SK-N-SH treated with all-trans-retinoic acid at 6 μM for 48 hours (cell line): ENCODE measurements around the gene MDGA2.

ENCODE experiments used
- ATAC-seq: fragments of 200-7000 bp; cut with Tn5 transposase; 3 replicates; pipeline ENCODE4 v1.9.1; 2020; ENCODE audit warnings: mild to moderate bottlenecking, moderate library complexity
- ARNTL ChIP-seq: fragments of 450-650 bp; formaldehyde crosslinking; IDR thresholded peaks from 2 replicates; pipeline ENCODE4 v1.5.0; 2020; ENCODE audit warnings: low read depth, mild to moderate bottlenecking, moderate library complexity, borderline replicate concordance
- BACH2 ChIP-seq: fragments of 250-450 bp; sonication (Bioruptor Pico); IDR thresholded peaks from 2 replicates; pipeline ENCODE4 v1.9.0; 2021; ENCODE audit warnings: mild to moderate bottlenecking, borderline replicate concordance
- CSDC2 ChIP-seq: fragments of 250-450 bp; sonication (Bioruptor Pico); IDR thresholded peaks from 2 replicates; pipeline ENCODE4 v1.5.0; 2020; ENCODE audit warnings: mild to moderate bottlenecking, moderate library complexity
- ESRRG ChIP-seq: fragments of 250-450 bp; sonication (Bioruptor Pico); IDR thresholded peaks from 2 replicates; pipeline ENCODE4 v1.6.1; 2021; ENCODE audit warnings: mild to moderate bottlenecking
- GLIS3 ChIP-seq: fragments of 250-450 bp; sonication (Bioruptor Pico); IDR thresholded peaks from 2 replicates; pipeline ENCODE4 v1.5.0; 2020; ENCODE audit warnings: mild to moderate bottlenecking, moderate library complexity
- ISL1 ChIP-seq: fragments of 250-450 bp; sonication (Bioruptor Pico); IDR thresholded peaks from 2 replicates; pipeline ENCODE4 v2.1.2; 2022; ENCODE audit warnings: mild to moderate bottlenecking, moderate library complexity
- OSR1 ChIP-seq: fragments of 250-450 bp; sonication (Bioruptor Pico); IDR thresholded peaks from 2 replicates; pipeline ENCODE4 v1.8.0; 2022; ENCODE audit warnings: moderate library complexity, mild to moderate bottlenecking, inconsistent platforms
- PPARA ChIP-seq: fragments of 250-450 bp; sonication (Bioruptor Pico); IDR thresholded peaks from 2 replicates; pipeline ENCODE4 v1.5.0; 2020; ENCODE audit warnings: mild to moderate bottlenecking, borderline replicate concordance
- RARB ChIP-seq: fragments of 250-450 bp; sonication (Bioruptor Pico); IDR thresholded peaks from 2 replicates; pipeline ENCODE4 v1.8.0; 2021; ENCODE audit warnings: mild to moderate bottlenecking, moderate library complexity
- TCF4 ChIP-seq: fragments of 250-450 bp; sonication (Bioruptor Pico); IDR thresholded peaks from 2 replicates; pipeline ENCODE4 v1.8.0; 2021; ENCODE audit warnings: mild to moderate bottlenecking, moderate library complexity, borderline replicate concordance
- TOX ChIP-seq: fragments of 250-450 bp; sonication (Bioruptor Pico); IDR thresholded peaks from 2 replicates; pipeline ENCODE4 v1.8.0; 2021; ENCODE audit warnings: mild to moderate bottlenecking, moderate library complexity, borderline replicate concordance
- ZFP3 ChIP-seq: fragments of 250-450 bp; sonication (Bioruptor Pico); IDR thresholded peaks from 2 replicates; pipeline ENCODE4 v1.5.0; 2020; ENCODE audit warnings: mild to moderate bottlenecking, moderate library complexity
- ZFP30 ChIP-seq: fragments of 450-650 bp; formaldehyde crosslinking; IDR thresholded peaks from 2 replicates; pipeline ENCODE4 v1.5.0; 2022; ENCODE audit warnings: mild to moderate bottlenecking, moderate library complexity
- ZNF565 ChIP-seq: fragments of 450-650 bp; formaldehyde crosslinking; conservative IDR thresholded peaks from 2 replicates; pipeline ENCODE4 v1.5.0; 2020; ENCODE audit warnings: low read depth, mild to moderate bottlenecking, moderate library complexity
- ZNF70 ChIP-seq: fragments of 450-650 bp; formaldehyde crosslinking; IDR thresholded peaks from 2 replicates; pipeline ENCODE4 v1.5.0; 2020; ENCODE audit warnings: mild to moderate bottlenecking, moderate library complexity
- ZNF8 ChIP-seq: fragments of 450-650 bp; formaldehyde crosslinking; IDR thresholded peaks from 2 replicates; pipeline ENCODE4 v1.5.0; 2020; ENCODE audit warnings: mild to moderate bottlenecking, moderate library complexity
- TF ChIP-seq, protein P1 (sequence below): fragments of 250-450 bp; sonication (Bioruptor Pico); IDR thresholded peaks from 2 replicates; pipeline ENCODE4 v1.8.0; 2020; ENCODE audit warnings: mild to moderate bottlenecking, moderate library complexity, borderline replicate concordance
- TF ChIP-seq, protein P2 (sequence below): fragments of 250-450 bp; sonication (Bioruptor Pico); IDR thresholded peaks from 2 replicates; pipeline ENCODE4 v1.5.0; 2020; ENCODE audit warnings: mild to moderate bottlenecking, moderate library complexity
- TF ChIP-seq, protein P3 (sequence below): fragments of 250-450 bp; sonication (Bioruptor Pico); IDR thresholded peaks from 2 replicates; pipeline ENCODE4 v1.5.1; 2020; ENCODE audit warnings: low read depth, mild to moderate bottlenecking, moderate library complexity
- TF ChIP-seq, protein P4 (sequence below): fragments of 250-450 bp; sonication (Bioruptor Pico); IDR thresholded peaks from 2 replicates; pipeline ENCODE4 v1.5.1; 2021; ENCODE audit warnings: mild to moderate bottlenecking, moderate library complexity

MDGA2 gene

DNA sequence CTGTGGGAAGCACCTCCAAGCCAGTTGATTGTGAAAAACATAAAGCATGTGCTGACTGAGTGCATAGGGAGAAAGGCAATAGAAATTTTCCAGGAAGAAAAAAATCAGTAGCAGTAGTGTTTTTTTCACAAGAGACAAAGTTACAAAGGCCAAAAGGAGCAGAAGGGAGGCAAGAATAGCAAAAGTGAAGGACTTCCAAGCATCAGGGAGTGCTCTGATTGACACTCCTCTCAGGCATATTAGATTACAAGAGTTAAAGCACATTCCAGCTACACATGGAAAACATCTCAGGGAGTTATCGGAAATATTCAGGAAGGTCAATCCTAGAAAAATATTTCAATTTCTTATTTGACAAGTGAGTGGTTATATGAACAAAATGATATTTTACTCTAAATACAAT lies 508.0 kb downstream of the MDGA2 start:
- ATAC-seq, result no peak
- TF ChIP-seq ZNF8 (CRISPR knock-in tag), result no peak
- TF ChIP-seq OSR1 (CRISPR knock-in tag), result no peak
- TF ChIP-seq TCF4 (CRISPR knock-in tag), result no peak
- TF ChIP-seq ZNF70 (CRISPR knock-in tag), result no peak
- no peak for TF ChIP-seq ESRRG (CRISPR knock-in tag)

DNA sequence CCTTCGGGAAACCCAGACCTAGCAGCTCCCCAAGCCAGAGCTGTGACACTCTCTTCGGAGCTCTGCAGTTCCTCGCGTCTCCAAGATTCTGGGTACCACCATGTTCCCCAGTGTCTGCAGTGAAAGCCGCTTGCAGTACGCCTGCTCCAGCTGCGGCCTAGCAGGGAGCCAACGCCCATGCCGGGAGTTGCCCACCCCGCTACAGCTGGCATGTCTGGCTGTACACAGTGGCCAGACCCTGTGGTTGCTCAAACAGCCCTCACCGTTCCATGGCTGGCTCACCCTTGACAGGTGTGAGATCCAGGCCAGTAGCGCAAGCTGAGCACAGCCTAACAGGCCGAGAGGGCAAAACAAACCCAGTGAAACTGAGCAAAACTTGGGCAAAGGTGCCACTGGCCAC lies 520.0 kb downstream of the MDGA2 start:
- ATAC-seq, result no peak
- TF ChIP-seq, protein P1, sequence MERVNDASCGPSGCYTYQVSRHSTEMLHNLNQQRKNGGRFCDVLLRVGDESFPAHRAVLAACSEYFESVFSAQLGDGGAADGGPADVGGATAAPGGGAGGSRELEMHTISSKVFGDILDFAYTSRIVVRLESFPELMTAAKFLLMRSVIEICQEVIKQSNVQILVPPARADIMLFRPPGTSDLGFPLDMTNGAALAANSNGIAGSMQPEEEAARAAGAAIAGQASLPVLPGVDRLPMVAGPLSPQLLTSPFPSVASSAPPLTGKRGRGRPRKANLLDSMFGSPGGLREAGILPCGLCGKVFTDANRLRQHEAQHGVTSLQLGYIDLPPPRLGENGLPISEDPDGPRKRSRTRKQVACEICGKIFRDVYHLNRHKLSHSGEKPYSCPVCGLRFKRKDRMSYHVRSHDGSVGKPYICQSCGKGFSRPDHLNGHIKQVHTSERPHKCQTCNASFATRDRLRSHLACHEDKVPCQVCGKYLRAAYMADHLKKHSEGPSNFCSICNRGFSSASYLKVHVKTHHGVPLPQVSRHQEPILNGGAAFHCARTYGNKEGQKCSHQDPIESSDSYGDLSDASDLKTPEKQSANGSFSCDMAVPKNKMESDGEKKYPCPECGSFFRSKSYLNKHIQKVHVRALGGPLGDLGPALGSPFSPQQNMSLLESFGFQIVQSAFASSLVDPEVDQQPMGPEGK (CRISPR knock-in tag), result no peak
- TF ChIP-seq GLIS3 (CRISPR knock-in tag), result no peak
- no peak for TF ChIP-seq PPARA (CRISPR knock-in tag)
- no peak for TF ChIP-seq RARB (CRISPR knock-in tag)
- no peak for TF ChIP-seq ESRRG (CRISPR knock-in tag)
- TF ChIP-seq, protein P2, sequence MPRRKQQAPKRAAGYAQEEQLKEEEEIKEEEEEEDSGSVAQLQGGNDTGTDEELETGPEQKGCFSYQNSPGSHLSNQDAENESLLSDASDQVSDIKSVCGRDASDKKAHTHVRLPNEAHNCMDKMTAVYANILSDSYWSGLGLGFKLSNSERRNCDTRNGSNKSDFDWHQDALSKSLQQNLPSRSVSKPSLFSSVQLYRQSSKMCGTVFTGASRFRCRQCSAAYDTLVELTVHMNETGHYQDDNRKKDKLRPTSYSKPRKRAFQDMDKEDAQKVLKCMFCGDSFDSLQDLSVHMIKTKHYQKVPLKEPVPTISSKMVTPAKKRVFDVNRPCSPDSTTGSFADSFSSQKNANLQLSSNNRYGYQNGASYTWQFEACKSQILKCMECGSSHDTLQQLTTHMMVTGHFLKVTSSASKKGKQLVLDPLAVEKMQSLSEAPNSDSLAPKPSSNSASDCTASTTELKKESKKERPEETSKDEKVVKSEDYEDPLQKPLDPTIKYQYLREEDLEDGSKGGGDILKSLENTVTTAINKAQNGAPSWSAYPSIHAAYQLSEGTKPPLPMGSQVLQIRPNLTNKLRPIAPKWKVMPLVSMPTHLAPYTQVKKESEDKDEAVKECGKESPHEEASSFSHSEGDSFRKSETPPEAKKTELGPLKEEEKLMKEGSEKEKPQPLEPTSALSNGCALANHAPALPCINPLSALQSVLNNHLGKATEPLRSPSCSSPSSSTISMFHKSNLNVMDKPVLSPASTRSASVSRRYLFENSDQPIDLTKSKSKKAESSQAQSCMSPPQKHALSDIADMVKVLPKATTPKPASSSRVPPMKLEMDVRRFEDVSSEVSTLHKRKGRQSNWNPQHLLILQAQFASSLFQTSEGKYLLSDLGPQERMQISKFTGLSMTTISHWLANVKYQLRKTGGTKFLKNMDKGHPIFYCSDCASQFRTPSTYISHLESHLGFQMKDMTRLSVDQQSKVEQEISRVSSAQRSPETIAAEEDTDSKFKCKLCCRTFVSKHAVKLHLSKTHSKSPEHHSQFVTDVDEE (CRISPR knock-in tag), result no peak
- TF ChIP-seq TCF4 (CRISPR knock-in tag), result no peak
- no peak for TF ChIP-seq TOX (CRISPR knock-in tag)
- no peak for TF ChIP-seq BACH2 (CRISPR knock-in tag)

DNA sequence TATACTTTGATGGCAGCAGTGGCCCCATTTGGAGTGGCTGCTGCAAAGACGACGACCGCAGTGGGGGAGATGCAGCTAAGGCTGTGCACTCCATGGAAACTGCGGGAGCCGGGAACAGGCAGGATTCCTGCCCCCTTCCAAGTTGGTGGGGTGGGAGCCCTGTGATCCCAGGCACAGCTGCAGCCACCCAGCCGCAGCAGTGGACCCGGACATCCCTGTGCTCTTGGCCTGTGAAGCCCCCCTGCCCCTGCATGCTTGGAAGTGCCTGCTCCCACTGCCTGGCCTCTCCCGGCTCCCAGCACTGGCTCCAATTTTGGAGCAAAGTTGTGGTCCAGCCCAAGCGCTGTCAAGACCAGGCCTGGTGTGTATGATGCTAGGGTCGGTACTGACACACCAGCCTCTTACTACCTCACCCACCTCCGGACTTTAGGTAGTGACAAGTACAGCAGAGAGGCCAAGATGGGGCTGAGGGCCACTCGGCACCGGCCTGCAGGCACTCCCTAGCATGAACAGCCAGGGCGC lies 521.1 kb downstream of the MDGA2 start:
- no peak for ATAC-seq
- TF ChIP-seq, protein P3, sequence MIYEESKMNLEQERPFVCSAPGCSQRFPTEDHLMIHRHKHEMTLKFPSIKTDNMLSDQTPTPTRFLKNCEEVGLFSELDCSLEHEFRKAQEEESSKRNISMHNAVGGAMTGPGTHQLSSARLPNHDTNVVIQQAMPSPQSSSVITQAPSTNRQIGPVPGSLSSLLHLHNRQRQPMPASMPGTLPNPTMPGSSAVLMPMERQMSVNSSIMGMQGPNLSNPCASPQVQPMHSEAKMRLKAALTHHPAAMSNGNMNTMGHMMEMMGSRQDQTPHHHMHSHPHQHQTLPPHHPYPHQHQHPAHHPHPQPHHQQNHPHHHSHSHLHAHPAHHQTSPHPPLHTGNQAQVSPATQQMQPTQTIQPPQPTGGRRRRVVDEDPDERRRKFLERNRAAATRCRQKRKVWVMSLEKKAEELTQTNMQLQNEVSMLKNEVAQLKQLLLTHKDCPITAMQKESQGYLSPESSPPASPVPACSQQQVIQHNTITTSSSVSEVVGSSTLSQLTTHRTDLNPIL, result no peak
- no peak for TF ChIP-seq OSR1 (CRISPR knock-in tag)
- TF ChIP-seq, protein P2 (CRISPR knock-in tag), result no peak
- no peak for TF ChIP-seq RARB (CRISPR knock-in tag)
- TF ChIP-seq, protein P4, sequence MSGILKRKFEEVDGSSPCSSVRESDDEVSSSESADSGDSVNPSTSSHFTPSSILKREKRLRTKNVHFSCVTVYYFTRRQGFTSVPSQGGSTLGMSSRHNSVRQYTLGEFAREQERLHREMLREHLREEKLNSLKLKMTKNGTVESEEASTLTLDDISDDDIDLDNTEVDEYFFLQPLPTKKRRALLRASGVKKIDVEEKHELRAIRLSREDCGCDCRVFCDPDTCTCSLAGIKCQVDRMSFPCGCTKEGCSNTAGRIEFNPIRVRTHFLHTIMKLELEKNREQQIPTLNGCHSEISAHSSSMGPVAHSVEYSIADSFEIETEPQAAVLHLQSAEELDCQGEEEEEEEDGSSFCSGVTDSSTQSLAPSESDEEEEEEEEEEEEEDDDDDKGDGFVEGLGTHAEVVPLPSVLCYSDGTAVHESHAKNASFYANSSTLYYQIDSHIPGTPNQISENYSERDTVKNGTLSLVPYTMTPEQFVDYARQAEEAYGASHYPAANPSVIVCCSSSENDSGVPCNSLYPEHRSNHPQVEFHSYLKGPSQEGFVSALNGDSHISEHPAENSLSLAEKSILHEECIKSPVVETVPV (CRISPR knock-in tag), result no peak
- TF ChIP-seq ESRRG (CRISPR knock-in tag), result no peak
- TF ChIP-seq, protein P1 (CRISPR knock-in tag), result no peak
- TF ChIP-seq CSDC2 (CRISPR knock-in tag), result no peak
- no peak for TF ChIP-seq ZFP30 (CRISPR knock-in tag)
- no peak for TF ChIP-seq TCF4 (CRISPR knock-in tag)
- TF ChIP-seq GLIS3 (CRISPR knock-in tag), result no peak
- no peak for TF ChIP-seq ARNTL (CRISPR knock-in tag)
- no peak for TF ChIP-seq ISL1 (CRISPR knock-in tag)
- TF ChIP-seq BACH2 (CRISPR knock-in tag), result no peak
- no peak for TF ChIP-seq ZFP3
- no peak for TF ChIP-seq ZNF565 (CRISPR knock-in tag)
